HG02884 (cell line): ENCODE data around the gene ALDH18A1.
"Not testable (repeated sequence)": the region's sequence is repeated elsewhere in the genome, so short reads cannot be mapped to it uniquely, and the experiment has no call there.

Experiments used
- ATAC-seq: cut with Tn5 transposase; IDR thresholded peaks from one replicate; pipeline ENCODE4 v1.9.1; 2021; ENCODE audit warnings: mild to moderate bottlenecking, moderate library complexity; ENCODE audit not compliant: unreplicated experiment

The ALDH18A1 gene

GRCh38 chr10:95651346-95652060 is 5.0 kb downstream of the ALDH18A1 start:
- no peak for ATAC-seq

GRCh38 chr10:95650232-95650631 is 6.3 kb downstream of the ALDH18A1 start:
- ATAC-seq = no peak

- ATAC-seq = no peak
Measured at GRCh38 chr10:95648138-95648537, 8.4 kb downstream of the ALDH18A1 start.

- ATAC-seq = no peak
Measured at GRCh38 chr10:95646160-95646559, 10.4 kb downstream of the ALDH18A1 start.

GRCh38 chr10:95644901-95645300 is 11.6 kb downstream of the ALDH18A1 start:
- ATAC-seq = no peak

GRCh38 chr10:95640891-95641315 is 15.6 kb downstream of the ALDH18A1 start:
- ATAC-seq = no peak

- no peak for ATAC-seq
Measured at GRCh38 chr10:95637911-95638310, 18.6 kb downstream of the ALDH18A1 start.

GRCh38 chr10:95637140-95637539 is 19.4 kb downstream of the ALDH18A1 start:
- no peak for ATAC-seq

- no peak for ATAC-seq
Measured at GRCh38 chr10:95635319-95635733, 21.2 kb downstream of the ALDH18A1 start.

- no peak for ATAC-seq
Measured at GRCh38 chr10:95628786-95629185, 27.7 kb downstream of the ALDH18A1 start.

- ATAC-seq = no peak
Measured at GRCh38 chr10:95626500-95626899, 30.0 kb downstream of the ALDH18A1 start.

- not testable (repeated sequence) for ATAC-seq
Measured at GRCh38 chr10:95620415-95620814, 36.1 kb downstream of the ALDH18A1 start.

GRCh38 chr10:95618101-95618500 is 38.4 kb downstream of the ALDH18A1 start:
- ATAC-seq = no peak

- ATAC-seq = no peak
Measured at GRCh38 chr10:95616446-95616845, 40.1 kb downstream of the ALDH18A1 start.

- no peak for ATAC-seq
Measured at GRCh38 chr10:95613330-95613729, 43.2 kb downstream of the ALDH18A1 start.

- no peak for ATAC-seq
Measured at GRCh38 chr10:95610727-95611126, 45.8 kb downstream of the ALDH18A1 start.

- no peak for ATAC-seq
Measured at GRCh38 chr10:95606922-95607321, 49.6 kb downstream of the ALDH18A1 start.

GRCh38 chr10:95605163-95605562 is 51.3 kb downstream of the ALDH18A1 start:
- ATAC-seq = no peak

GRCh38 chr10:95604630-95605029 is 51.9 kb downstream of the ALDH18A1 start:
- ATAC-seq = no peak

- ATAC-seq = no peak
Measured at GRCh38 chr10:95602382-95602781, 54.1 kb downstream of the ALDH18A1 start.

GRCh38 chr10:95601116-95601719 is 55.3 kb downstream of the ALDH18A1 start:
- ATAC-seq = no peak

- no peak for ATAC-seq
Measured at GRCh38 chr10:95600158-95600557, 56.4 kb downstream of the ALDH18A1 start.

GRCh38 chr10:95597788-95598187 is 58.7 kb downstream of the ALDH18A1 start:
- ATAC-seq = no peak
